Calu3 (cell line): ENCODE results near the gene ROCK2. TPM values are rescaled to one million over a fixed set of nuclear protein-coding genes. Genes with fewer than 3 reads are reported as not detected.

ENCODE experiments used
- BruUV-seq: library from RNA; stranded (reverse); fragments of 400-500 nt; replicated peaks from 2 replicates; lab custom pipeline; 2021; lab: Mats Ljungman, UMichigan
- CTCF ChIA-PET: fragments of 300-600 bp; sonication (Branson Sonifier 250); formaldehyde crosslinking; loops from one replicate; lab custom pipeline; 2022; ENCODE audit warnings: antibody characterized with exemption; lab: Charles Lee
- DNase-seq: peaks from one replicate; pipeline ENCODE4 v3.0.0; 2022
- H3K27ac Mint-ChIP-seq: one replicate; pipeline ENCODE4 v1.8.0; 2022; ENCODE audit warnings: mixed read lengths; ENCODE audit not compliant: unreplicated experiment
- H3K27me3 Mint-ChIP-seq: one replicate; pipeline ENCODE4 v1.8.0; 2022; ENCODE audit warnings: mixed read lengths; ENCODE audit not compliant: unreplicated experiment
- H3K36me3 Mint-ChIP-seq: one replicate; pipeline ENCODE4 v1.8.0; 2022; ENCODE audit warnings: mild to moderate bottlenecking, moderate library complexity, mixed read lengths; ENCODE audit not compliant: insufficient read depth, unreplicated experiment
- H3K4me1 Mint-ChIP-seq: one replicate; pipeline ENCODE4 v1.8.0; 2022; ENCODE audit warnings: mild to moderate bottlenecking, low read depth, mixed read lengths; ENCODE audit not compliant: unreplicated experiment
- H3K4me3 Mint-ChIP-seq: one replicate; pipeline ENCODE4 v1.8.0; 2022; ENCODE audit warnings: mild to moderate bottlenecking, low read depth, moderate library complexity, mixed read lengths; ENCODE audit not compliant: unreplicated experiment
- H3K9me3 Mint-ChIP-seq: one replicate; pipeline ENCODE4 v1.8.0; 2022; ENCODE audit warnings: low read depth, mixed read lengths; ENCODE audit not compliant: unreplicated experiment
- intact Hi-C: fragments of 100-400 bp; cut with micrococcal nuclease; formaldehyde crosslinking; loops from one replicate; pipeline ENCODE4 v1.10.0; 2022; ENCODE audit not compliant: unreplicated experiment
- total RNA-seq: library from RNA; stranded (reverse); gene quantifications from 2 replicates; pipeline ENCODE4 v1.2.3, GENCODE V29; 2022
- TF ChIP-seq, protein P1 (sequence below): fragments of 200-600 bp; IDR thresholded peaks from one replicate; pipeline ENCODE4 v1.8.0; 2022; ENCODE audit warnings: antibody characterized with exemption; ENCODE audit not compliant: unreplicated experiment

ROCK2 gene
- total RNA-seq, 1 experiment from 2014 or later: 35.3 TPM

DNA sequence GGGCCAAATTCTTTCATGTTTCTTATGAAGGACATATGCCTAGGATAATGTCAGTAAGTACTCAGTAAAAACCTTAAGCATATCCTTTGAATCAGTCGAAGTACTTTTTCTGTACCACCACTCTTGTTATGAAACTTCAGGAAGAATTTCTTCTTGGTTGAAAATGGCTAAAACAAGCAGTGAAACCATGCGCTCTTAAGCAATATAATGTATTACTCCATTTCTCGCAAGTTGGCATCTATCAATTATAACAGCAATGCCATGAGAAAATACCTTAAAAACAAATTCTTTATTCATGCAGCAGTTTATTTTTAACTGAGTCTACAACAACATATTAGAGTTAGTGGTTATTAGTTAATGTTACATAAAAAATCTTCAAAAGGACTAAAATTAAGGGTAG, 148.2 kb downstream of the ROCK2 start:
- Mint-ChIP-seq H3K4me1 (no peaks in the 10 kb centered on the region), H3K27me3 (no peaks in the 10 kb centered on the region), H3K9me3 (no peaks in the 10 kb centered on the region), H3K4me3 (no peak overlapping the region), H3K36me3 (no peaks in the 10 kb centered on the region), H3K27ac (no peak overlapping the region)
- intact Hi-C loops: no loop called here
- DNase-seq: no peak
- TF ChIP-seq, protein P1, sequence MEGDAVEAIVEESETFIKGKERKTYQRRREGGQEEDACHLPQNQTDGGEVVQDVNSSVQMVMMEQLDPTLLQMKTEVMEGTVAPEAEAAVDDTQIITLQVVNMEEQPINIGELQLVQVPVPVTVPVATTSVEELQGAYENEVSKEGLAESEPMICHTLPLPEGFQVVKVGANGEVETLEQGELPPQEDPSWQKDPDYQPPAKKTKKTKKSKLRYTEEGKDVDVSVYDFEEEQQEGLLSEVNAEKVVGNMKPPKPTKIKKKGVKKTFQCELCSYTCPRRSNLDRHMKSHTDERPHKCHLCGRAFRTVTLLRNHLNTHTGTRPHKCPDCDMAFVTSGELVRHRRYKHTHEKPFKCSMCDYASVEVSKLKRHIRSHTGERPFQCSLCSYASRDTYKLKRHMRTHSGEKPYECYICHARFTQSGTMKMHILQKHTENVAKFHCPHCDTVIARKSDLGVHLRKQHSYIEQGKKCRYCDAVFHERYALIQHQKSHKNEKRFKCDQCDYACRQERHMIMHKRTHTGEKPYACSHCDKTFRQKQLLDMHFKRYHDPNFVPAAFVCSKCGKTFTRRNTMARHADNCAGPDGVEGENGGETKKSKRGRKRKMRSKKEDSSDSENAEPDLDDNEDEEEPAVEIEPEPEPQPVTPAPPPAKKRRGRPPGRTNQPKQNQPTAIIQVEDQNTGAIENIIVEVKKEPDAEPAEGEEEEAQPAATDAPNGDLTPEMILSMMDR: no peak
- CTCF ChIA-PET: no interaction called here
- BruUV-seq: no TSS peak

DNA sequence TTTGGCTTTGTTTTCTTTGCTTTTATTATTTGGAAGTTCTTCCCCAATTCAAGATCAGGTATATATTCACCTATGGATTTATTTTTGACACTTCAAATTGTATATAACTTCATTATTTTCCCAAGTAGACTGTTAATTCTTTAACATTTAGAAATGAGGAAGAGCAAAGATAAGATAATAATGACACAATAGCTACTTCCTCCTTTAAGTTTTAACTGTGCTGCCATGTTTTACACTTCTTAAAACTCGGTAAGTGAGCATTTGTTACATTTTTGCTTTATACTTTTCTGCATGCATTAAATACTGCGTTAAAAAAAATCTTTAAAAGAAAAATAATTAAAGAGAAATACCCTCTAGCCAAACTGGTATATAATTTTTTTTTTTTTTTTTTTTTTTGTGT, 156.7 kb downstream of the ROCK2 start:
- intact Hi-C loops: no loop called here
- H3K36me3 Mint-ChIP-seq: no peaks in the 10 kb centered on the region
- no peak overlapping the region for H3K4me3 Mint-ChIP-seq
- CTCF ChIA-PET: no interaction called here
- DNase-seq: no peak
- H3K9me3 Mint-ChIP-seq: no peaks in the 10 kb centered on the region
- no TSS peak for BruUV-seq
- H3K27ac Mint-ChIP-seq: no peak overlapping the region
- no peaks in the 10 kb centered on the region for H3K4me1 Mint-ChIP-seq
- no peaks in the 10 kb centered on the region for H3K27me3 Mint-ChIP-seq
- TF ChIP-seq, protein P1: no peak

DNA sequence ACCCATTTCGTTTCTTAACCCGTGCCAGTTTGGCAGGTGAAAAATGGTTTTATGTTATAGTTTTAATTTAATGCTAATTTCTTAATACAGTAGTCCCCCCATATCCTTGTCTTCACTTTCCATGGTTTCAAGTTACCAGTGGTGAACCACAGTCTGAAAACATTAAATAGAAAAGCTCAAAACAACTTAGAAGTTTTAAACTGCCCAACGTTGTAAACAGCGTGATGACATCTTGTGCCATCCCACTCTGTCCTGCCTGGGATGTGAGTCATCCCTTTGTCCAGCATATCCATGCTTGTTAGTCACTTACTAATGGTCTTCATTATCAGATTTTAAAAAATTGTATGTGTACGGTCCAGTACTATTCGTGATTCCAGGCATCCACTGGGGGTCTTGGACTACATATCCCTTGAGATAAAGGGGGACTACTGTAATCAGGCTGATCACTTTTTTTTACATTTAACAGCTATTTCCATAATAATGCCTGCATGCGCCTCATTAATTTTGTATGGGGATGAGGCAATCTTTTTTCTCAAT, 157.3 kb downstream of the ROCK2 start:
- Mint-ChIP-seq H3K4me3 (no peak overlapping the region), H3K9me3 (no peaks in the 10 kb centered on the region), H3K27ac (no peak overlapping the region), H3K27me3 (no peaks in the 10 kb centered on the region), H3K4me1 (no peaks in the 10 kb centered on the region), H3K36me3 (no peaks in the 10 kb centered on the region)
- CTCF ChIA-PET: no interaction called here
- intact Hi-C loops: no loop called here
- no TSS peak for BruUV-seq
- no peak for DNase-seq
- TF ChIP-seq, protein P1: no peak

DNA sequence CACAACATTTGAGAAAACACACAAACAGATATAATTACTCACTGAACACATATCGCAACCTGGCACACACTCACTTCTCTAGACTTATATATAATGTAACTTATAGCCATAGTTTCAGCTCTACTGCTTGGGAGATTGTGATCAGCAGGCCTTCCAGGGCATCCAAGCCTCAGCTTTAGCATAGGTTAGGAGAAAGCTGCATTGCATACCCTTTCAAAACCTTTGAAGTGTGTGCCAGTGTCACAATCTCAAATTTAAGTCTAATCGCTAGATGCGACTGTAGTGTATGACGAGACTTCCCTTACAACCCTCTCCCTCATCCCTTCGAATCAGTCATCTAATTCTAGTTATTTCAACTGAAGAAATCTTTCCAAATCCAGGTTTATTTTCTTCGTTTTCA, 158.3 kb downstream of the ROCK2 start:
- intact Hi-C loops: no loop called here
- Mint-ChIP-seq H3K4me1 (no peaks in the 10 kb centered on the region), H3K27me3 (no peaks in the 10 kb centered on the region), H3K36me3 (no peaks in the 10 kb centered on the region), H3K27ac (no peak overlapping the region), H3K4me3 (no peak overlapping the region), H3K9me3 (no peaks in the 10 kb centered on the region)
- no peak for DNase-seq
- no TSS peak for BruUV-seq
- CTCF ChIA-PET: no interaction called here
- TF ChIP-seq, protein P1: no peak
